GM12878 (cell line): ENCODE measurements around the gene SSR1. TPM values are rescaled to one million over a fixed set of nuclear protein-coding genes. Genes with fewer than 3 reads are reported as not detected.
A peak's percentile ranks its signal among the peaks of the same experiment; 100 is the strongest.

ENCODE experiments used
- CBX3 ChIP-seq: fragments of 200-600 bp; sonication (generic); IDR thresholded peaks from 2 replicates; pipeline ENCODE4 v1.6.1; 2016; ENCODE audit warnings: low read depth, borderline replicate concordance
- CREB1 ChIP-seq: IDR thresholded peaks from 2 replicates; pipeline ENCODE4 v1.6.1; 2012; ENCODE audit warnings: low read depth, mild to moderate bottlenecking, inconsistent platforms
- EGR1 ChIP-seq, 2 experiments: IDR thresholded peaks; 1 replicate in 1 of 2; 2 replicates in 1 of 2; pipeline ENCODE4 v1.6.1; 2011 to 2012; ENCODE audit warnings: low read depth in 2 of 2, low read length in 2 of 2, borderline replicate concordance in 1 of 2, mild to moderate bottlenecking in 1 of 2, moderate library complexity in 1 of 2
- ETV6 ChIP-seq, 2 experiments: fragments of 450-650 bp in 1 of 2; IDR thresholded peaks in 1 of 2; conservative IDR thresholded peaks in 1 of 2; 2 replicates each; pipeline ENCODE4 v1.6.1; 2014; ENCODE audit warnings: antibody characterized with exemption in 1 of 2, borderline replicate concordance in 1 of 2, low read depth in 1 of 2, mild to moderate bottlenecking in 1 of 2, moderate library complexity in 1 of 2
- MAX ChIP-seq: IDR thresholded peaks from 2 replicates; pipeline ENCODE4 v1.6.1; 2012; ENCODE audit warnings: low read depth, low read length, improper control_type of control experiment
- MYB ChIP-seq: fragments of 150-350 bp; IDR thresholded peaks from 2 replicates; pipeline ENCODE4 v1.6.1; 2014; ENCODE audit warnings: mild to moderate bottlenecking, low read depth, low read length, borderline replicate concordance
- PAX8 ChIP-seq: fragments of 450-650 bp; IDR thresholded peaks from 2 replicates; pipeline ENCODE4 v1.6.1; 2017; ENCODE audit warnings: mild to moderate bottlenecking, moderate library complexity
- RELB ChIP-seq: fragments of 450-650 bp; IDR thresholded peaks from 2 replicates; pipeline ENCODE4 v1.6.1; 2017; ENCODE audit warnings: low read depth, mild to moderate bottlenecking, moderate library complexity
- SMC3 ChIP-seq: IDR thresholded peaks from 2 replicates; pipeline ENCODE4 v1.6.1; 2011; ENCODE audit warnings: low read length, improper control_type of control experiment, borderline replicate concordance
- SP1 ChIP-seq: IDR thresholded peaks from one replicate; pipeline ENCODE4 v1.6.1; 2011; ENCODE audit warnings: low read depth, low read length
- ZNF207 ChIP-seq: fragments of 450-650 bp; IDR thresholded peaks from 2 replicates; pipeline ENCODE4 v1.6.1; 2014; ENCODE audit warnings: antibody characterized with exemption, mild to moderate bottlenecking, borderline replicate concordance
- ZNF24 ChIP-seq: fragments of 450-650 bp; IDR thresholded peaks from 2 replicates; pipeline ENCODE4 v1.6.1; 2017; ENCODE audit warnings: antibody characterized with exemption, mild to moderate bottlenecking
- polyA plus RNA-seq, 11 experiments: library from polyadenylated mRNA; depleted of rRNA in 4 of 11; unstranded in 6 of 11; stranded (reverse) in 5 of 11; fragments of >200 nt; fragmentation: Nextera tagmentation in 4 of 11; fragmentation: Illumina TruSeq in 1 of 11; extraction: Ambion mirVana in 4 of 11; extraction: Trizol in 1 of 11; gene quantifications; 1 replicate in 1 of 11; 2 replicates in 10 of 11; pipeline versions ENCODE4 v1.2.1 to v1.2.3, GENCODE V29; 2011 to 2016; ENCODE audit warnings: inconsistent platforms in 2 of 11, missing spikeins in 2 of 11, low read depth in 1 of 11
- total RNA-seq, 4 experiments: library from RNA; depleted of rRNA in 3 of 4; stranded (reverse); fragments of >200 nt in 3 of 4; fragmentation: Illumina TruSeq in 1 of 4; extraction: Trizol in 1 of 4; gene quantifications; 2 replicates each; pipeline versions ENCODE4 v1.2.1 to v1.2.3, GENCODE V29; 2013 to 2021

SSR1 gene
- total and polyA plus RNA-seq, 10 of the 15 experiments (the other 5 are each of a cell fraction or from before 2014, with no cell fraction given): 42.0 to 209 (median 128) TPM

- TF ChIP-seq ETV6 (conservative IDR thresholded peaks at IDR 0.05 in 1 of 2, IDR thresholded peaks at IDR 0.05 in 1 of 2; ENCODE audit: borderline replicate concordance in 1 of 2, low read depth in 1 of 2) (no peak; a peak in 1 of 4 replicates), MYB (no peak), EGR1 (IDR thresholded peaks at IDR 0.05; ENCODE audit: borderline replicate concordance in 1 of 2, low read depth in 2 of 2, low read length in 2 of 2) (no peak), PAX8 (no peak), ZNF207 (no peak), RELB (peak; percentile 89), CREB1 (0 out of 2 replicates have a peak, but pooled peaks have one; percentile 36), MAX (no peak), CBX3 (no peak), SP1 (no peak), SMC3 (no peak; the same call in 1 of the 2 replicates), ZNF24 (no peak)
Observed at GRCh38 chr6:7236306-7237209, 76.4 kb downstream of the SSR1 start (continued).
